Sigmoid colon (tissue), 7 donors: ENCODE results near the gene INF2. TPM values are rescaled to one million over a fixed set of nuclear protein-coding genes. Genes with fewer than 3 reads are reported as not detected.

Experiments used
- DNase-seq: peaks from one replicate; pipeline ENCODE4 v3.0.0-alpha.2; 2019
- H3K27ac ChIP-seq, 4 donors: fragments of 200-600 bp; sonication (generic); one replicate each; pipeline ENCODE4 v1.5.1; 2016 to 2019; ENCODE audit warnings: mild to moderate bottlenecking in 1 of 4
- H3K27me3 ChIP-seq, 3 donors: fragments of 200-600 bp; sonication (generic); one replicate each; pipeline ENCODE4 v1.5.1; 2019; ENCODE audit warnings: mild to moderate bottlenecking in 1 of 3
- H3K36me3 ChIP-seq, 4 donors: fragments of 200-600 bp; sonication (generic); one replicate each; pipeline ENCODE4 v1.5.1; 2016 to 2019
- H3K4me1 ChIP-seq, 4 donors: fragments of 200-600 bp; sonication (generic); one replicate each; pipeline ENCODE4 v1.5.1; 2017 to 2019
- H3K4me3 ChIP-seq, 4 donors: fragments of 200-600 bp; sonication (generic); one replicate each; pipeline ENCODE4 v1.5.1; 2017 to 2019; ENCODE audit warnings: mild to moderate bottlenecking in 2 of 4, moderate library complexity in 1 of 4
- H3K9me3 ChIP-seq, 4 donors: fragments of 200-600 bp in 3 of 4; sonication (generic) in 3 of 4; one replicate each; pipeline versions ENCODE4 v1.5.1 to v1.6.1; 2013 to 2019
- CTCF ChIP-seq, 4 experiments: fragments of 450-650 bp in 3 of 4; fragments of 200-600 bp in 1 of 4; IDR thresholded peaks; one replicate each; pipeline ENCODE4 v1.5.1; 2016 to 2019; ENCODE audit warnings: antibody characterized with exemption in 4 of 4, mild to moderate bottlenecking in 3 of 4, moderate library complexity in 2 of 4
- EP300 ChIP-seq, 4 donors: sonication (generic); formaldehyde crosslinking; IDR thresholded peaks; one replicate each; pipeline ENCODE4 v1.6.1; 2017; ENCODE audit warnings: antibody characterized with exemption in 4 of 4
- POLR2A ChIP-seq, 2 donors: fragments of 450-650 bp; IDR thresholded peaks; one replicate each; pipeline ENCODE4 v1.6.1; 2016; ENCODE audit warnings: antibody characterized with exemption in 2 of 2, mild to moderate bottlenecking in 2 of 2, moderate library complexity in 2 of 2
- POLR2AphosphoS5 ChIP-seq, 4 donors: sonication (generic); formaldehyde crosslinking; IDR thresholded peaks; one replicate each; pipeline ENCODE4 v1.6.1; 2017; ENCODE audit warnings: antibody characterized with exemption in 4 of 4
- WGBS, 2 donors: extraction: QIAGEN DNeasy Blood & Tissue Kit; methylation state at CpG; one replicate each; pipeline ENCODE4 v1.1.7; 2013; 5-methylcytosine and 5-hydroxymethylcytosine counted together
- intact Hi-C: fragments of 100-400 bp; cut with DNase I; formaldehyde crosslinking; loops from one replicate; pipeline ENCODE4 v1.15.1; 2023
- polyA plus RNA-seq, 3 donors: library from polyadenylated mRNA; stranded (reverse); fragments of 200-250 nt; gene quantifications; one replicate each; pipeline ENCODE4 v1.2.3, GENCODE V29; 2013
- total RNA-seq, 4 donors: library from RNA; depleted of rRNA; stranded (reverse); fragments of >200 nt; gene quantifications; one replicate each; pipeline ENCODE4 v1.1.0, GENCODE V29; 2016
- donor health status: healthy with polysubstance abuse.
- donor health status: Bipolar disorder and iron deficiency.
- donor health status: healthy.

The INF2 gene
- total and polyA plus RNA-seq, 7 donors, result 26.3 to 169 (median 67.0) TPM

GRCh38 chr14:104718871-104719270 lies 29.5 kb downstream of the INF2 start:
- Histone ChIP-seq H3K9me3 (no peaks in the 10 kb centered on the region), H3K27me3 (no peaks in the 10 kb centered on the region), H3K36me3 (peaks cover 13 to 41% (median 26%) of the 10 kb centered on the region in 4 donors), H3K4me3 (no peak overlapping the region), H3K27ac (no peak overlapping the region), H3K4me1 (peaks cover 0 to 24% (median 23%) of the 10 kb centered on the region in 4 donors)
- intact Hi-C loops, result no loop called here
- no peak for DNase-seq
- TF ChIP-seq EP300 (IDR thresholded peaks at IDR 0.05) (no peak), POLR2A (IDR thresholded peaks at IDR 0.05) (no peak), POLR2AphosphoS5 (IDR thresholded peaks at IDR 0.05) (no peak)
- 89 to 94% methylated on average over 11 of the region's 11 CpGs for WGBS, 2 donors

- Histone ChIP-seq H3K27ac (no peak overlapping the region), H3K4me3 (no peak overlapping the region), H3K27me3 (peaks cover 0 to 3% (median 0%) of the 10 kb centered on the region in 3 donors), H3K36me3 (peaks cover 8 to 36% (median 21%) of the 10 kb centered on the region in 4 donors), H3K9me3 (no peaks in the 10 kb centered on the region), H3K4me1 (peaks cover 0 to 29% (median 27%) of the 10 kb centered on the region in 4 donors)
- TF ChIP-seq POLR2A (IDR thresholded peaks at IDR 0.05) (no peak), CTCF (IDR thresholded peaks at IDR 0.05) (no peak), EP300 (IDR thresholded peaks at IDR 0.05) (no peak), POLR2AphosphoS5 (IDR thresholded peaks at IDR 0.05) (no peak)
- intact Hi-C loops, result no loop called here
- DNase-seq, result no peak
- WGBS, 2 donors, result 79 to 88% methylated on average over 15 of the region's 15 CpGs
These were observed 29.9 kb downstream of the INF2 start for GRCh38 chr14:104719343-104719742.

GRCh38 chr14:104721505-104722431 lies 32.4 kb downstream of the INF2 start:
- 71 to 84% methylated on average over 18 of the region's 18 CpGs for WGBS, 2 donors

GRCh38 chr14:104722938-104723650 lies 33.7 kb downstream of the INF2 start:
- WGBS, 2 donors, result 19 to 48% methylated on average over 26 of the region's 26 CpGs

More at GRCh38 chr14:104721505-104722431, 32.4 kb downstream of the INF2 start:
- Histone ChIP-seq H3K4me3 (no peak overlapping the region), H3K36me3 (peaks cover 0 to 13% (median 6%) of the 10 kb centered on the region in 4 donors), H3K27ac (peak overlapping the region; percentile 39 to 53 (median 47)), H3K27me3 (peaks cover 6 to 26% (median 7%) of the 10 kb centered on the region in 3 donors), H3K4me1 (peaks cover 0 to 44% (median 42%) of the 10 kb centered on the region in 4 donors), H3K9me3 (no peaks in the 10 kb centered on the region)
- DNase-seq, result no peak
- intact Hi-C loops, result no loop called here
- no peak for TF ChIP-seq EP300 (IDR thresholded peaks at IDR 0.05)
- no peak for TF ChIP-seq POLR2A (IDR thresholded peaks at IDR 0.05)
- no peak for TF ChIP-seq POLR2AphosphoS5 (IDR thresholded peaks at IDR 0.05)
- no peak for TF ChIP-seq CTCF (IDR thresholded peaks at IDR 0.05)

More at GRCh38 chr14:104722938-104723650, 33.7 kb downstream of the INF2 start:
- peaks cover 0 to 13% (median 6%) of the 10 kb centered on the region in 4 donors for H3K36me3 ChIP-seq
- no peak for DNase-seq
- peak overlapping the region in 3 of 4 donors; percentile 51 to 70 (median 67) for H3K4me3 ChIP-seq
- TF ChIP-seq EP300 (IDR thresholded peaks at IDR 0.05) (no peak), POLR2A (IDR thresholded peaks at IDR 0.05) (no peak), POLR2AphosphoS5 (IDR thresholded peaks at IDR 0.05) (no peak), CTCF (IDR thresholded peaks at IDR 0.05) (no peak)
- H3K4me1 ChIP-seq, result peaks cover 0 to 44% (median 42%) of the 10 kb centered on the region in 4 donors
- H3K27me3 ChIP-seq, result peaks cover 6 to 36% (median 7%) of the 10 kb centered on the region in 3 donors
- intact Hi-C loops, result no loop called here
- no peaks in the 10 kb centered on the region for H3K9me3 ChIP-seq
- peak overlapping the region in 3 of 4 donors; percentile 47 to 68 (median 61) for H3K27ac ChIP-seq
